ENCODE results near the gene STXBP5.

DNA sequence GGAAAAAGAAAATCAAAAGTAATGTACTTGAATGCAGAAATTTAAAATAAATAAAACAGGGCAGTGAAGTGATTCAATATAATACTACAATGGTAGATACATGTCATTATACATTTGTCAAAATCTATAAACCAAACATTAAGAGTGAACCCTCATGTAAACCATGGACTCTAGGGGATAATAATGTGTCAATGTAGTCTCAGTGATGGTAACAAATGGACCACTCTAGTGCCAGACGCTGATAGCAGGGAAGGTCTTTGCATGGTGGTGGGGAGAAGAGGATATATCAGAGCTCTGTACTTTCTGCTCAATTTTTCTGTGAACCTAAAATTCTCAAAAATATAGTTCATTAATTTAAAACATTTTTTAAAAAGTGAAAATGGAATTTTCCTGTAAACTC is 19.8 kb upstream of the STXBP5 start:
- TF ChIP-seq, protein P1, sequence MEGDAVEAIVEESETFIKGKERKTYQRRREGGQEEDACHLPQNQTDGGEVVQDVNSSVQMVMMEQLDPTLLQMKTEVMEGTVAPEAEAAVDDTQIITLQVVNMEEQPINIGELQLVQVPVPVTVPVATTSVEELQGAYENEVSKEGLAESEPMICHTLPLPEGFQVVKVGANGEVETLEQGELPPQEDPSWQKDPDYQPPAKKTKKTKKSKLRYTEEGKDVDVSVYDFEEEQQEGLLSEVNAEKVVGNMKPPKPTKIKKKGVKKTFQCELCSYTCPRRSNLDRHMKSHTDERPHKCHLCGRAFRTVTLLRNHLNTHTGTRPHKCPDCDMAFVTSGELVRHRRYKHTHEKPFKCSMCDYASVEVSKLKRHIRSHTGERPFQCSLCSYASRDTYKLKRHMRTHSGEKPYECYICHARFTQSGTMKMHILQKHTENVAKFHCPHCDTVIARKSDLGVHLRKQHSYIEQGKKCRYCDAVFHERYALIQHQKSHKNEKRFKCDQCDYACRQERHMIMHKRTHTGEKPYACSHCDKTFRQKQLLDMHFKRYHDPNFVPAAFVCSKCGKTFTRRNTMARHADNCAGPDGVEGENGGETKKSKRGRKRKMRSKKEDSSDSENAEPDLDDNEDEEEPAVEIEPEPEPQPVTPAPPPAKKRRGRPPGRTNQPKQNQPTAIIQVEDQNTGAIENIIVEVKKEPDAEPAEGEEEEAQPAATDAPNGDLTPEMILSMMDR (IDR thresholded peaks at IDR 0.05) = no peak
- TF ChIP-seq EZH2 (IDR thresholded peaks at IDR 0.05; ENCODE audit: borderline replicate concordance, insufficient read depth, low read depth, low read length, poor library complexity, severe bottlenecking) = no peak
